GM12875 (cell line): Measurements from ENCODE around the gene NCS1.

Experiments used
- H3K4me3 ChIP-seq: one replicate; pipeline ENCODE4 v1.5.1; 2011; ENCODE audit warnings: low read depth, low read length, control low read depth
- TF ChIP-seq, protein P1 (sequence below): IDR thresholded peaks from 2 replicates; pipeline ENCODE4 v1.5.1; 2011; ENCODE audit warnings: low read depth, mild to moderate bottlenecking, control low read depth, inconsistent platforms, low read length, moderate library complexity, borderline replicate concordance; ENCODE audit not compliant: insufficient read depth

The NCS1 gene

GRCh38 chr9:130156672-130157071, 15.5 kb upstream of the NCS1 start:
- no peak overlapping the region for H3K4me3 ChIP-seq
- TF ChIP-seq, protein P1, sequence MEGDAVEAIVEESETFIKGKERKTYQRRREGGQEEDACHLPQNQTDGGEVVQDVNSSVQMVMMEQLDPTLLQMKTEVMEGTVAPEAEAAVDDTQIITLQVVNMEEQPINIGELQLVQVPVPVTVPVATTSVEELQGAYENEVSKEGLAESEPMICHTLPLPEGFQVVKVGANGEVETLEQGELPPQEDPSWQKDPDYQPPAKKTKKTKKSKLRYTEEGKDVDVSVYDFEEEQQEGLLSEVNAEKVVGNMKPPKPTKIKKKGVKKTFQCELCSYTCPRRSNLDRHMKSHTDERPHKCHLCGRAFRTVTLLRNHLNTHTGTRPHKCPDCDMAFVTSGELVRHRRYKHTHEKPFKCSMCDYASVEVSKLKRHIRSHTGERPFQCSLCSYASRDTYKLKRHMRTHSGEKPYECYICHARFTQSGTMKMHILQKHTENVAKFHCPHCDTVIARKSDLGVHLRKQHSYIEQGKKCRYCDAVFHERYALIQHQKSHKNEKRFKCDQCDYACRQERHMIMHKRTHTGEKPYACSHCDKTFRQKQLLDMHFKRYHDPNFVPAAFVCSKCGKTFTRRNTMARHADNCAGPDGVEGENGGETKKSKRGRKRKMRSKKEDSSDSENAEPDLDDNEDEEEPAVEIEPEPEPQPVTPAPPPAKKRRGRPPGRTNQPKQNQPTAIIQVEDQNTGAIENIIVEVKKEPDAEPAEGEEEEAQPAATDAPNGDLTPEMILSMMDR = no peak

GRCh38 chr9:130157079-130157478, 15.1 kb upstream of the NCS1 start:
- TF ChIP-seq, protein P1 = no peak
- no peak overlapping the region for H3K4me3 ChIP-seq

DNA sequence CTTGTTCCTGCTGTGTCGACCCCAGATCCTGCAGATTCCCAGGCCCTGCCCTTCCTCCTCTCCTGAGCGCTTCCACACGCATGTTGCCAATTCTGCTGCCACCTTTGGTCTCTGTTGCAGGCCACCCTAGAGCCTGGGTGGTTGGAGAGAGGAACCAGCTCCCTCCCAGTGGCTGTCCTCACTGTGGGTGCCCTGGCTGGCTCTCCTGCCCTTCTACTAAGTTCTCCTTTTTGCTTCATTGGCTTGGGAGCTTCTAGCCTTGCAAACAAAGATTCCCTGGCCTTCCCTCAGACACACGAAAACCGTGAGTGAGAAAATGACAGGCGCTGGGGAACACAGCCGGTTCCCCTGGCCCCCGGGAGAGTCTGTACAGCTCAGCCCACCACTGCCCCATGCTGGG, 14.2 kb upstream of the NCS1 start:
- TF ChIP-seq, protein P1 = no peak
- H3K4me3 ChIP-seq = no peak overlapping the region

- TF ChIP-seq, protein P1 = no peak
These were observed 13.1 kb upstream of the NCS1 start for GRCh38 chr9:130159057-130159456.

DNA sequence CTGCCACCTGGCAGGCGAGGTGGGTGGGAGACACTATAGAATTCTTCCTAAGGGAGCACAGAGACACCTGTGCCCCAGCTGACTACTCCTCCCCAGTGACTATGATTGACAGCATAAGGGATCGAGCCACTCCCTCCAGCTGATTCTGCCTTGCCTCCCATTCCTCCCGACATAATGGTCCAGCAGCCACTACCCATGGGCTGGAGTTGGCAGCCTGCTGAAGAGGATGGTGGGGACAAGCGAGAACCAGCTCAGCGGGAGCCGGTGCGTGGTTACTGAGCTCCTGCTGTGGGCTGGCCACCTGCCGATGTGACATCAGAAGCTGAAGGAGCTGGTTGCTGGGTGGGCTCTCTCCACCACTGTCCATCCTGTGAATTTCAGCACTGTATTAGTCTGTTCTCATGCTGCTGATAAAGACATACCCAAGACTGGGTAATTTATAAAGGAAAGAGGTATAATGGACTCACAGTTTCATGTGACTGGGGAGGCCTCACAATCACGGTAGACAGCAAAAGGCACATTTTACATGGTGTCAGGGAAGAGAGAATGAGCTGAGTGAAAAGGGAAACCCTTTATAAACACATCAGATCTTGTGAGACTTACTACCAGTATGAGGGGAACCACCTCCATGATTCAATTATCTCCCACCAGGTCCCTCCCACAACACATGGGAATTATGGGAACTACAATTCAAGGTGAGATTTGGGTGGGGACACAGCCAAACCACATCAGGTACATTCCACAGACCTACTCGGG, 12.1 kb upstream of the NCS1 start:
- TF ChIP-seq, protein P1 = no peak
- no peak overlapping the region for H3K4me3 ChIP-seq

More at GRCh38 chr9:130159057-130159456, 13.1 kb upstream of the NCS1 start:
- no peak overlapping the region for H3K4me3 ChIP-seq

GRCh38 chr9:130160862-130161470, 11.2 kb upstream of the NCS1 start:
- TF ChIP-seq, protein P1 = no peak
- no peak overlapping the region for H3K4me3 ChIP-seq

DNA sequence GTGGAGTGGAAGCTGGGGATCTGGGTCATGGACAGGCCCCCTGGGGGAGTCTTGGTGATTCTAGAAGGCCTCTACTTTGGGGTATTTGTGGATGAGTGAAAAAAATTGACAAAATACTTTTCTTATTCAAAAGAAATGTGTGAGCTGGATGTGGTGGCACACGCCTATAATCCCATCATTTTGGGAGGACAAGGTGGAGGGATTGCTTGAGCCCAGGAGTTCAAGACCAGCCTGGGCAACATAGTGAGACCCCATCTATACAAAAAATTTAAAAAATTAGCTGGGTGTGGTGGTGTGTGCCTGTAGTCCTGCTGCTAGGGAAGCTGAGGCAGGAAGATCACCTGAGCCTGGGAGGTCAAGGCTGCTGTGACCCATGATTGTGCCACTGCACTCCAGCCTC, 6.6 kb upstream of the NCS1 start:
- H3K4me3 ChIP-seq = no peak overlapping the region
- TF ChIP-seq, protein P1 = no peak
